Fibroblast of pulmonary artery (primary cell): ENCODE data around the gene TSKU.
"Not testable (repeated sequence)": the region's sequence is repeated elsewhere in the genome, so short reads cannot be mapped to it uniquely, and the experiment has no call there.

Experiments
- DNase-seq: peaks from one replicate; pipeline ENCODE4 v3.0.0-alpha.2; 2010; ENCODE audit warnings: low read depth
- H3K4me3 ChIP-seq: replicated peaks from 2 replicates; pipeline ENCODE4 v1.5.1; 2011; ENCODE audit warnings: low read depth, mild to moderate bottlenecking, control low read depth, low read length, moderate library complexity
- TF ChIP-seq, protein P1 (sequence below): IDR thresholded peaks from 2 replicates; pipeline ENCODE4 v1.5.1; 2011; ENCODE audit warnings: mild to moderate bottlenecking, control low read depth, low read length, inconsistent platforms; ENCODE audit errors: missing control alignments

Gene TSKU

DNA sequence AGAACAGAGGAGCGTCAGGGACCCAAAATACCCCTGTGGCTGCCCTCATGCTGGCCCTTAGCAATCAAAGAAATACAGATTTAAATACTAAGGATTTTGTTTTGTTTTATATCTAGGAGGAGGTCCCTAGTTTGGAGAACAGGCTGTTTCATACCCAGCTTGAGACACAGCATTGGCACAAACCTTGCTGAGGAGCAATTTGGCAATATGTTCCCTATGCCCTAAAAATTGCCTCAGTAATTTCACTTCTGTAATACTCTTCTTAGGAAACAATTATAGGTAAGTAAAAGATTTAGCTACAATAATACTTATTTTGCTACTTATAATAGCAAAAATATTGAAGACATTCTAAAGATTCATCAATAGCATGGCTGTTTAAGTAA lies 37.0 kb downstream of the TSKU start:
- no peak for DNase-seq
- TF ChIP-seq, protein P1, sequence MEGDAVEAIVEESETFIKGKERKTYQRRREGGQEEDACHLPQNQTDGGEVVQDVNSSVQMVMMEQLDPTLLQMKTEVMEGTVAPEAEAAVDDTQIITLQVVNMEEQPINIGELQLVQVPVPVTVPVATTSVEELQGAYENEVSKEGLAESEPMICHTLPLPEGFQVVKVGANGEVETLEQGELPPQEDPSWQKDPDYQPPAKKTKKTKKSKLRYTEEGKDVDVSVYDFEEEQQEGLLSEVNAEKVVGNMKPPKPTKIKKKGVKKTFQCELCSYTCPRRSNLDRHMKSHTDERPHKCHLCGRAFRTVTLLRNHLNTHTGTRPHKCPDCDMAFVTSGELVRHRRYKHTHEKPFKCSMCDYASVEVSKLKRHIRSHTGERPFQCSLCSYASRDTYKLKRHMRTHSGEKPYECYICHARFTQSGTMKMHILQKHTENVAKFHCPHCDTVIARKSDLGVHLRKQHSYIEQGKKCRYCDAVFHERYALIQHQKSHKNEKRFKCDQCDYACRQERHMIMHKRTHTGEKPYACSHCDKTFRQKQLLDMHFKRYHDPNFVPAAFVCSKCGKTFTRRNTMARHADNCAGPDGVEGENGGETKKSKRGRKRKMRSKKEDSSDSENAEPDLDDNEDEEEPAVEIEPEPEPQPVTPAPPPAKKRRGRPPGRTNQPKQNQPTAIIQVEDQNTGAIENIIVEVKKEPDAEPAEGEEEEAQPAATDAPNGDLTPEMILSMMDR = no peak
- no peak overlapping the region for H3K4me3 ChIP-seq

DNA sequence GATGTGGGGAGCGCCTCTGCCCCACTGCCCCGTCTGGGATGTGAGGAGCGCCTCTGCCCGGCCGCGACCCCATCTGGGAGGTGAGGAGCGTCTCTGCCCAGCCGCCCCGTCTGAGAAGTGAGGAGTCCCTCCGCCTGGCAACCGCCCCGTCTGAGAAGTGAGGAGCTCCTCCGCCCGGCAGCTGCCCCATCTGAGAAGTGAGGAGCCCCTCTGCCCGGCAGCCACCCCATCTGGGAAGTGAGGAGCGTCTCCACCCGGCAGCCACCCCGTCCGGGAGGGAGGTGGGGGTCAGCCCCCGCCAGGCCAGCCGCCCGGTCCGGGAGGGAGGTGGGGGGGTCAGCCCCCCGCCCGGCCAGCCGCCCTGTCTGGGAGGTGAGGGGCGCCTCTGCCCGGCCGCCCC lies 38.2 kb downstream of the TSKU start:
- H3K4me3 ChIP-seq, DNase-seq: not testable (repeated sequence)

DNA sequence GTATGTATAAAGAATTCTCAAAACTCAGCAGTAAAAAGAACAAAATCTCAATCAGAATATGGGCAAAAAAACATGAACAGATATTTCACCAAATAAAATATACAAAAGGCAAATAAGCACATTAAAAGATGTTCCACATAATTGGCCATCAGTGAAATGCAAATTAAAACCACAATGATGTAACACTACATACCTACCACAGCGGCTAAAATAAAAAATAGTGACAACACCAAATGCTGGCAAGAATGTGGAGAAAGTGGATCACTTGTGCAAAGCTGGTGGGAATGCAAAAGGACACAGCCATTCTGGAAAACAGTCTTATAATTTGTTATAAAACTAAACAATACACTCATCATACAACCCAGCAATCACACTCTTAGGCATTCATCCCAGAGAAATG lies 39.2 kb downstream of the TSKU start:
- TF ChIP-seq, protein P1 = no peak
- no peak for DNase-seq
- no peak overlapping the region for H3K4me3 ChIP-seq

DNA sequence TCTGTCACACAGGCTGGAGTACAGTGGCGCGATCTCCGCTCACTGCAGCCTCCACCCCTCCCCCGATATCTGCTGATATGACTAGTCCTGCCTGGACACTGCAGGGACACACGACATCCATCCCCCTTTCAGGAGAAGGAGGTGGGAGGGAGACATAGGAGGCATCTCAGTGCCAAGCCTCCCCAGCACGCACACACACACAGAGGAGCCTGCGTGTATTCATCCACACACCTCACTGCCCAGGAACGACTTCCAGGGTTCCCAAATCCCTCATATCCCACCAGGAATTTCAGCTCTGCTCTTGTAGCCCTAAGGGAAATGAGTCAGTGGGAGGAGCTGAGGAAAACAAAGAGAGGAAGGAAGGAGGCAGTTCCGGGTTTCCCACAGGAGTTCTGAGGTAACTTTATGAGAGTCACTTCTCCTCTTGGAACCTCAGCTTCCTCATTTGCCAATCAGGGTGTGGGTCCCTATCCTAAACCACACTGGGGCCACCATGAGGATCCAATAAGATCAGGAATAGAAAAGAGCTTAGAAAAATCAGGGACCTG lies 40.4 kb downstream of the TSKU start:
- TF ChIP-seq, protein P1 = no peak
- H3K4me3 ChIP-seq = peak overlapping the region; percentile 13
- DNase-seq = peak; percentile 94

DNA sequence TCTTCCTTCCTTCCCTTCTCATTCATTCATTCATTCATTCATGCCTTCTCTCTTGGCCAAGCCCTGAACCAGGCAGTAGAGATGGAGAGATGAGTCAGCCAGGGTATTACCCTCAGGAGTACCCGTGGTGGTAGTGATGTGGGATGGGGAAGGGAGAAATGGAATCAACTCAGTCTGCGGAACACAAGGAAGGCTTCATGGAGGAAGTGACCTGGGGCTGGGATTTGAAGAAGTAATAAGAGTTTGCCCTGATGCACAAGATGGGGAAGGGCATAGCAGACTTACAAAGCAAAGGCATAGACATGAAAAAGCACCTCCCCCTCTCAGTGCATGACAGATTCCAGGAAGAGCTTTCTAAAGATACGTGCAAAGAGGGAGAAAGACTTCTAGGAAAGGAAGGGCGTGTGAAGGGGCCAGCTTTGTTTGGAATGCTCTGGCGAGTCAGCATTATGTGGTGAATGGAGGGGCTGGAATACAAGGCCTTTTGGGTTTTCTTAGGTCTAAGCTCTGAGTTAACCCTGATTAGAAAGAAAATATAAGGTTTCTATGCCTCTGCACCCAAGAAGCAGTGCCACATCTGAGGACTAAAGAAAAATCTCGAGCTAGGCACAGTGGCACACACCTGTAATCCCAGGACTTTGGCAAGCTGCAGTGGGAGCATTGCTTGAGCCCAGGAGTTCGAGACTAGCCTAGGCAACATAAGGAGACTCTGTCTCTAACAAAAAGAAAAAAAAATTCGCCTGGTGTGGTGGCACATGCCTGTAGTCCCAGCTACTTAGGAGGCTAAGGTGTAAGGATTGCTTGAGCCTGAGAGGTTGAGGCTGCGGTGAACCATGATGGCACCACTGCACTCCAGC lies 41.2 kb downstream of the TSKU start:
- DNase-seq = peak; percentile 84

DNA sequence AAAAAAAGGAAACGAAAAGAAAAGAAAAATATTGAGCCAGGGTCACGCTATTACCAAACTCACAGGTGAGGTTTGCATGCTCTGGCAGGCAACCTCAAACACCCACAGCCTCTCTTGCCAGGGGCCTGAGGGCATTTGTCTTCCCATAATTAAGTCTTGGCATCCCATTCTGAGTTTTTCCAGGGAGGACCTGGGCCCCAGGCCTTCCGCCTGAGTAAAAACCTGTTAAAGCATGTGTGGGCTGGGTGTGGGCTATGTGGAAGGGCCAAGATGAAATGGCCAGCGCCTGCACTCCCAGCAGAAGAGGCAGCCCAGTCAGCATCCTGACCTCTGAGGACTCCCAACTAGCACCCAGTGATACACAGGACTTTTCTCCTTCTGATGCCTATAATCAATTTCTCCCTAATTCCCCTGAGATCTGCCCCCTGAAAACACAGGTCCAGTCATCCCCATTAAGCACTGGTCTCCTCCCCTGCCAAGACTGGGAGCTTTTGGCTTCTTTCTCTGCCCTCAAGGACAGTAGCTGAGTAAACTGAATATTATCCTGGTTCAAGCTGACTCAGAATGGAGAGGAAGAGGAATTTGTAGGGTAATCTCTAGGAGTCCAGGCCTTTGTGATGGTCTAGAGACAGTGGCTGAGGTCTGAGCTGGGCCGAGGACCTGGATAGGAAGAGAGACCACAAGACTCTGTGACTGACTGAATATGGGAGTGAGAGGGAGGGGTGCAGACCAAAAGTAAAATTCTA lies 42.0 kb downstream of the TSKU start:
- peak; percentile 29 for DNase-seq
- TF ChIP-seq, protein P1 = no peak
- no peak overlapping the region for H3K4me3 ChIP-seq

More for the DNA sequence above, 41.2 kb downstream of the TSKU start:
- TF ChIP-seq, protein P1 = no peak
- no peak overlapping the region for H3K4me3 ChIP-seq

DNA sequence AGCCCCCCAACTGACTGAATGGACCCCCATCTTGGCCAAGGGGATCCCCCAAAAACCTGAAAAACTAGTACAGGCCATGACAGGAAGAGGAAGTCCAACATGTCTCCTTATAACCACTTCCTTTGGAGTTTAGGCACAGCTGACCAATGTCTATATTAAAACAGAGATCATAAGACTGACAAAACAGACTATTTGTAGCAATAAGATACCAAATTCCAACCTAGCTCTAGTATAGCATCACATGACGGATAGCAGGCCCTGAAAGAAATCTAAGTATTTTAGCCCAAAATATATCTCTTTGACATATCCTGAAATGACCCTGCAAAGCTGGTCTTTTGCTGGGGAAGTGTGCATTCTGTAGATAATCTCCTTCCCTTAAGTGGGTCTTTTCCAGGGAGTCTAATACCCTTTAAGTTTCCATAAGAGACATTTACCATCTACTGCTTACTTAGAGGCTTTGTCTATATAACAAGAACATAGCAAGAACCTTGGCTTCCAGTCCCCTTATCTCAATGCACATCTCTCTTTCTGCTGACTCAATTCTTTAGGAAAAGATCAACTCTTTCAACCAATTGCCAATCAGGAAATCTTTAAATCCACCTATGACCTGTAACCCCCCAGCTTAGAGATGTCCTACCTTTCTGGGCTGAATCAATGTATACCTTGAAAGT lies 42.7 kb downstream of the TSKU start:
- no peak overlapping the region for H3K4me3 ChIP-seq
- TF ChIP-seq, protein P1 = no peak
- no peak for DNase-seq

DNA sequence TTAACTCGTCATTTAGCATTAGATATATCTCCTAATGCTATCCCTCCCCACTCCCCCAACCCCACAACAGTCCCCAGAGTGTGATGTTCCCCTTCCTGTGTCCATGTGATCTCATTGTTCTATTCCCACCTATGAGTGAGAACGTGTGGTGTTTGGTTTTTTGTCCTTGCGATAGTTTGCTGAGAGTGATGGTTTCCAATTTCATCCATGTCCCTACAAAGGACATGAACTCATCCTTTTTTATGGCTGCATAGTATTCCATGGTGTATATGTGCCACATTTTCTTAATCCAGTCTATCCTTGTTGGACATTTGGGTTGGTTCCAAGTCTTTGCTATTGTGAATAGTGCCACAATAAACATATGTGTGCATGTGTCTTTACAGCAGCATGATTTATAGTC lies 43.4 kb downstream of the TSKU start:
- H3K4me3 ChIP-seq, DNase-seq: not testable (repeated sequence)

DNA sequence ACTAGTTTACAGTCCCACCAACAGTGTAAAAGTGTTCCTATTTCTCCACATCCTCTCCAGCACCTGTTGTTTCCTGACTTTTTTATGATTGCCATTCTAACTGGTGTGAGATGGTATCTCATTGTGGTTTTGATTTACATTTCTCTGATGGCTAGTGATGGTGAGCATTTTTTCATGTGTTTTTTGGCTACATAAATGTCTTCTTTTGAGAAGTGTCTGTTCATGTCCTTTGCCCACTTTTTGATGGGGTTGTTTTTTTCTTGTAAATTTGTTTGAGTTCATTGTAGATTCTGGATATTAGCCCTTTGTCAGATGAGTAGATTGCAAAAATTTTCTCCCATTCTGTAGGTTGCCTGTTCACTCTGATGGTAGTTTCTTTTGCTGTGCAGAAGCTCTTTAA lies 43.8 kb downstream of the TSKU start:
- DNase-seq, H3K4me3 ChIP-seq: not testable (repeated sequence)
